HEK293 (cell line): ENCODE results near the gene SKI.

Experiments used
- BCL11B ChIP-seq: fragments of 450-650 bp; formaldehyde crosslinking; IDR thresholded peaks from 2 replicates; pipeline ENCODE4 v1.5.1; 2016; ENCODE audit warnings: low read depth, missing biosample characterization, missing genetic modification characterization
- FEZF1 ChIP-seq: fragments of 450-650 bp; formaldehyde crosslinking; IDR thresholded peaks from 2 replicates; pipeline ENCODE4 v1.5.1; 2016; ENCODE audit warnings: missing biosample characterization, missing genetic modification characterization
- IKZF3 ChIP-seq: fragments of 450-650 bp; IDR thresholded peaks from 2 replicates; pipeline ENCODE4 v1.5.0; 2018; ENCODE audit warnings: missing biosample characterization, mild to moderate bottlenecking, missing genetic modification characterization, moderate library complexity
- OVOL3 ChIP-seq: fragments of 450-650 bp; formaldehyde crosslinking; IDR thresholded peaks from 2 replicates; pipeline ENCODE4 v1.5.1; 2016; ENCODE audit warnings: missing biosample characterization, missing genetic modification characterization
- ZBTB8A ChIP-seq: fragments of 450-650 bp; formaldehyde crosslinking; IDR thresholded peaks from 2 replicates; pipeline ENCODE4 v1.5.1; 2016; ENCODE audit warnings: missing biosample characterization, missing genetic modification characterization
- ZFP3 ChIP-seq: fragments of 450-650 bp; formaldehyde crosslinking; IDR thresholded peaks from 2 replicates; pipeline ENCODE4 v1.5.1; 2016; ENCODE audit warnings: low read depth, missing biosample characterization, missing genetic modification characterization
- ZNF202 ChIP-seq: fragments of 450-650 bp; formaldehyde crosslinking; IDR thresholded peaks from 2 replicates; pipeline ENCODE4 v1.5.1; 2016; ENCODE audit warnings: missing biosample characterization, missing genetic modification characterization, borderline replicate concordance
- ZNF223 ChIP-seq: fragments of 450-650 bp; formaldehyde crosslinking; IDR thresholded peaks from 2 replicates; pipeline ENCODE4 v1.5.1; 2016; ENCODE audit warnings: missing biosample characterization, missing genetic modification characterization
- ZNF23 ChIP-seq: fragments of 450-650 bp; formaldehyde crosslinking; IDR thresholded peaks from 2 replicates; pipeline ENCODE4 v1.5.1; 2016; ENCODE audit warnings: missing biosample characterization, missing genetic modification characterization, borderline replicate concordance
- ZNF416 ChIP-seq: fragments of 450-650 bp; formaldehyde crosslinking; IDR thresholded peaks from 2 replicates; pipeline ENCODE4 v1.5.1; 2016; ENCODE audit warnings: missing biosample characterization, missing genetic modification characterization
- TF ChIP-seq, protein P1 (sequence below): fragments of 450-650 bp; formaldehyde crosslinking; IDR thresholded peaks from 2 replicates; pipeline ENCODE4 v1.5.1; 2016; ENCODE audit warnings: missing biosample characterization, missing genetic modification characterization
- TF ChIP-seq, protein P2 (sequence below): fragments of 450-650 bp; formaldehyde crosslinking; IDR thresholded peaks from 2 replicates; pipeline ENCODE4 v1.5.1; 2017; ENCODE audit warnings: missing biosample characterization, missing genetic modification characterization
- TF ChIP-seq, protein P3 (sequence below): fragments of 450-650 bp; formaldehyde crosslinking; IDR thresholded peaks from 2 replicates; pipeline ENCODE4 v1.5.1; 2016; ENCODE audit warnings: missing biosample characterization, missing genetic modification characterization
- TF ChIP-seq, protein P4 (sequence below): fragments of 450-650 bp; formaldehyde crosslinking; conservative IDR thresholded peaks from 2 replicates; pipeline ENCODE4 v1.5.1; 2016; ENCODE audit warnings: low read depth, missing biosample characterization, missing genetic modification characterization
- TF ChIP-seq, protein P5 (sequence below): fragments of 450-650 bp; formaldehyde crosslinking; IDR thresholded peaks from 2 replicates; pipeline ENCODE4; 2016; ENCODE audit warnings: missing biosample characterization, missing genetic modification characterization
- TF ChIP-seq, protein P6 (sequence below): fragments of 450-650 bp; formaldehyde crosslinking; conservative IDR thresholded peaks from 2 replicates; pipeline ENCODE4 v1.5.1; 2016; ENCODE audit warnings: low read depth, missing biosample characterization, missing genetic modification characterization

Gene SKI

DNA sequence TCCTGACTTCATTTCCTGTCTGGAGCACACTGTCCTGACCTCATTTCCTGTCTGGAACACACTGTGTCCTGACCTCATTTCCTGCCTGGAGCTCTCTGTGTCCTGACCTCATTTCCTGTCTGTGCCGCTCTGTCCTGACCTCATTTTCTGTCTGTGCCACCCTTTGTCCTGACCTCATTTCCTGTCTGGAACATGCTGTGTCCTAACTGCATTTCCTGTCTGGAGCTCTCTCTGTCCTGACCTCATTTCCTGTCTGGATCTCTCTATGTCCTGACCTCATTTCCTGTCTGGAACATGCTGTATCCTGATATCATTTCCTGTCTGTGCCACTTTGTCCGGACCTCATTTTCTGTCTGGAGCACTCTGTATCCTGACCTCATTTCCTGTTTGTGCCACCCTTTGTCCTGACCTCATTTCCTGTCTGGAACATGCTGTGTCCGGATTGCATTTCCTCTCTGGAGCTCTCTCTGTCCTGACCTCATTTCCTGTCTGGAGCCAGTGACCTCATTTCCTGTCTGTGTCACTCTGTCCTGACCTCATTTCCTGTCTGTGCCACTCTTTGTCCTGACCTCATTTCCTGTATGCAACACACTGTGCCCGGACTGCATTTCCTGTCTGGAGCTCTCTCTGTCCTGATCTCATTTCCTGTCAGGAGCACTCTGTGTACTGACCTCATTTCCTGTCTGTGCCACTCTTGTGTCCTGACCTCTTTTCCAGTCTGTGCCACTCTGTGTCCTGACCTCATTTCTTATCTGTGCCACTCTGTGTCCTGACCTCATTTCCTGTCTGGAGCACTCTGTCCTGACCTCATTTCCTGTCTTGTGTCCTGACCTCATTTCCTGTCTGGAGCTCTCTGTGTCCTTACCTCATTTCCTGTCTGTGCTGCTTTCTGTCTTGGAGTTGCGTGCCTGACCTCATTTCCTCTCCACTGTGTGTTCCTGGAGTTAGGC lies 27.6 kb downstream of the SKI start (continued):
- TF ChIP-seq, protein P1, sequence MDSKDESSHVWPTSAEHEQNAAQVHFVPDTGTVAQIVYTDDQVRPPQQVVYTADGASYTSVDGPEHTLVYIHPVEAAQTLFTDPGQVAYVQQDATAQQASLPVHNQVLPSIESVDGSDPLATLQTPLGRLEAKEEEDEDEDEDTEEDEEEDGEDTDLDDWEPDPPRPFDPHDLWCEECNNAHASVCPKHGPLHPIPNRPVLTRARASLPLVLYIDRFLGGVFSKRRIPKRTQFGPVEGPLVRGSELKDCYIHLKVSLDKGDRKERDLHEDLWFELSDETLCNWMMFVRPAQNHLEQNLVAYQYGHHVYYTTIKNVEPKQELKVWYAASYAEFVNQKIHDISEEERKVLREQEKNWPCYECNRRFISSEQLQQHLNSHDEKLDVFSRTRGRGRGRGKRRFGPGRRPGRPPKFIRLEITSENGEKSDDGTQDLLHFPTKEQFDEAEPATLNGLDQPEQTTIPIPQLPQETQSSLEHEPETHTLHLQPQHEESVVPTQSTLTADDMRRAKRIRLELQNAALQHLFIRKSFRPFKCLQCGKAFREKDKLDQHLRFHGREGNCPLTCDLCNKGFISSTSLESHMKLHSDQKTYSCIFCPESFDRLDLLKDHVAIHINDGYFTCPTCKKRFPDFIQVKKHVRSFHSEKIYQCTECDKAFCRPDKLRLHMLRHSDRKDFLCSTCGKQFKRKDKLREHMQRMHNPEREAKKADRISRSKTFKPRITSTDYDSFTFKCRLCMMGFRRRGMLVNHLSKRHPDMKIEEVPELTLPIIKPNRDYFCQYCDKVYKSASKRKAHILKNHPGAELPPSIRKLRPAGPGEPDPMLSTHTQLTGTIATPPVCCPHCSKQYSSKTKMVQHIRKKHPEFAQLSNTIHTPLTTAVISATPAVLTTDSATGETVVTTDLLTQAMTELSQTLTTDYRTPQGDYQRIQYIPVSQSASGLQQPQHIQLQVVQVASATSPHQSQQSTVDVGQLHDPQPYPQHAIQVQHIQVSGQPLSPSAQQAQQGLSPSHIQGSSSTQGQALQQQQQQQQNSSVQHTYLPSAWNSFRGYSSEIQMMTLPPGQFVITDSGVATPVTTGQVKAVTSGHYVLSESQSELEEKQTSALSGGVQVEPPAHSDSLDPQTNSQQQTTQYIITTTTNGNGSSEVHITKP (tag by site-specific recombination) = no peak
- no peak for TF ChIP-seq ZFP3 (tag by site-specific recombination)
- TF ChIP-seq ZNF416 (tag by site-specific recombination) = no peak
- no peak for TF ChIP-seq IKZF3
- 0 out of 2 replicates have a peak, but pooled peaks have one; percentile 12 for TF ChIP-seq FEZF1
- TF ChIP-seq, protein P2, sequence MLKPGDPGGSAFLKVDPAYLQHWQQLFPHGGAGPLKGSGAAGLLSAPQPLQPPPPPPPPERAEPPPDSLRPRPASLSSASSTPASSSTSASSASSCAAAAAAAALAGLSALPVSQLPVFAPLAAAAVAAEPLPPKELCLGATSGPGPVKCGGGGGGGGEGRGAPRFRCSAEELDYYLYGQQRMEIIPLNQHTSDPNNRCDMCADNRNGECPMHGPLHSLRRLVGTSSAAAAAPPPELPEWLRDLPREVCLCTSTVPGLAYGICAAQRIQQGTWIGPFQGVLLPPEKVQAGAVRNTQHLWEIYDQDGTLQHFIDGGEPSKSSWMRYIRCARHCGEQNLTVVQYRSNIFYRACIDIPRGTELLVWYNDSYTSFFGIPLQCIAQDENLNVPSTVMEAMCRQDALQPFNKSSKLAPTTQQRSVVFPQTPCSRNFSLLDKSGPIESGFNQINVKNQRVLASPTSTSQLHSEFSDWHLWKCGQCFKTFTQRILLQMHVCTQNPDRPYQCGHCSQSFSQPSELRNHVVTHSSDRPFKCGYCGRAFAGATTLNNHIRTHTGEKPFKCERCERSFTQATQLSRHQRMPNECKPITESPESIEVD (tag by site-specific recombination) = no peak
- no peak for TF ChIP-seq ZNF223 (tag by site-specific recombination)
- TF ChIP-seq, protein P3, sequence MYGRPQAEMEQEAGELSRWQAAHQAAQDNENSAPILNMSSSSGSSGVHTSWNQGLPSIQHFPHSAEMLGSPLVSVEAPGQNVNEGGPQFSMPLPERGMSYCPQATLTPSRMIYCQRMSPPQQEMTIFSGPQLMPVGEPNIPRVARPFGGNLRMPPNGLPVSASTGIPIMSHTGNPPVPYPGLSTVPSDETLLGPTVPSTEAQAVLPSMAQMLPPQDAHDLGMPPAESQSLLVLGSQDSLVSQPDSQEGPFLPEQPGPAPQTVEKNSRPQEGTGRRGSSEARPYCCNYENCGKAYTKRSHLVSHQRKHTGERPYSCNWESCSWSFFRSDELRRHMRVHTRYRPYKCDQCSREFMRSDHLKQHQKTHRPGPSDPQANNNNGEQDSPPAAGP (tag by site-specific recombination) = no peak; the same call in none of the 2 replicates
- TF ChIP-seq, protein P4, sequence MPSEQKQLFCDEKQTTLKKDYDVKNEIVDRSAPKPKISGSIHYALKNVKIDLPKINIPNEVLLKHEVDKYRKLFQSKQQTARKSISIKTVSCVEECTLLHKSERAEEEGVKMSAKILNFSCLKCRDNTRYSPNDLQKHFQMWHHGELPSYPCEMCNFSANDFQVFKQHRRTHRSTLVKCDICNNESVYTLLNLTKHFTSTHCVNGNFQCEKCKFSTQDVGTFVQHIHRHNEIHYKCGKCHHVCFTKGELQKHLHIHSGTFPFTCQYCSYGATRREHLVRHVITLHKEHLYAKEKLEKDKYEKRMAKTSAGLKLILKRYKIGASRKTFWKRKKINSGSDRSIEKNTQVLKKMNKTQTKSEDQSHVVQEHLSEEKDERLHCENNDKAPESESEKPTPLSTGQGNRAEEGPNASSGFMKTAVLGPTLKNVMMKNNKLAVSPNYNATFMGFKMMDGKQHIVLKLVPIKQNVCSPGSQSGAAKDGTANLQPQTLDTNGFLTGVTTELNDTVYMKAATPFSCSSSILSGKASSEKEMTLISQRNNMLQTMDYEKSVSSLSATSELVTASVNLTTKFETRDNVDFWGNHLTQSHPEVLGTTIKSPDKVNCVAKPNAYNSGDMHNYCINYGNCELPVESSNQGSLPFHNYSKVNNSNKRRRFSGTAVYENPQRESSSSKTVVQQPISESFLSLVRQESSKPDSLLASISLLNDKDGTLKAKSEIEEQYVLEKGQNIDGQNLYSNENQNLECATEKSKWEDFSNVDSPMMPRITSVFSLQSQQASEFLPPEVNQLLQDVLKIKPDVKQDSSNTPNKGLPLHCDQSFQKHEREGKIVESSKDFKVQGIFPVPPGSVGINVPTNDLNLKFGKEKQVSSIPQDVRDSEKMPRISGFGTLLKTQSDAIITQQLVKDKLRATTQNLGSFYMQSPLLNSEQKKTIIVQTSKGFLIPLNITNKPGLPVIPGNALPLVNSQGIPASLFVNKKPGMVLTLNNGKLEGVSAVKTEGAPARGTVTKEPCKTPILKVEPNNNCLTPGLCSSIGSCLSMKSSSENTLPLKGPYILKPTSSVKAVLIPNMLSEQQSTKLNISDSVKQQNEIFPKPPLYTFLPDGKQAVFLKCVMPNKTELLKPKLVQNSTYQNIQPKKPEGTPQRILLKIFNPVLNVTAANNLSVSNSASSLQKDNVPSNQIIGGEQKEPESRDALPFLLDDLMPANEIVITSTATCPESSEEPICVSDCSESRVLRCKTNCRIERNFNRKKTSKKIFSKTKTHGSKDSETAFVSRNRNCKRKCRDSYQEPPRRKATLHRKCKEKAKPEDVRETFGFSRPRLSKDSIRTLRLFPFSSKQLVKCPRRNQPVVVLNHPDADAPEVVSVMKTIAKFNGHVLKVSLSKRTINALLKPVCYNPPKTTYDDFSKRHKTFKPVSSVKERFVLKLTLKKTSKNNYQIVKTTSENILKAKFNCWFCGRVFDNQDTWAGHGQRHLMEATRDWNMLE (tag by site-specific recombination) = peak; percentile 99
- TF ChIP-seq, protein P5, sequence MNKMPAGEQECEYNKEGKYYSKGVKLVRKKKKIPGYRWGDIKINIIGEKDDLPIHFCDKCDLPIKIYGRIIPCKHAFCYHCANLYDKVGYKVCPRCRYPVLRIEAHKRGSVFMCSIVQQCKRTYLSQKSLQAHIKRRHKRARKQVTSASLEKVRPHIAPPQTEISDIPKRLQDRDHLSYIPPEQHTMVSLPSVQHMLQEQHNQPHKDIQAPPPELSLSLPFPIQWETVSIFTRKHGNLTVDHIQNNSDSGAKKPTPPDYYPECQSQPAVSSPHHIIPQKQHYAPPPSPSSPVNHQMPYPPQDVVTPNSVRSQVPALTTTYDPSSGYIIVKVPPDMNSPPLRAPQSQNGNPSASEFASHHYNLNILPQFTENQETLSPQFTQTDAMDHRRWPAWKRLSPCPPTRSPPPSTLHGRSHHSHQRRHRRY (tag by site-specific recombination) = no peak
- no peak for TF ChIP-seq OVOL3
- TF ChIP-seq BCL11B (tag by site-specific recombination) = no peak
- no peak for TF ChIP-seq ZNF202 (tag by site-specific recombination)
- TF ChIP-seq ZBTB8A (tag by site-specific recombination) = 0 out of 2 replicates have a peak, but pooled peaks have one; percentile 5
- TF ChIP-seq, protein P6, sequence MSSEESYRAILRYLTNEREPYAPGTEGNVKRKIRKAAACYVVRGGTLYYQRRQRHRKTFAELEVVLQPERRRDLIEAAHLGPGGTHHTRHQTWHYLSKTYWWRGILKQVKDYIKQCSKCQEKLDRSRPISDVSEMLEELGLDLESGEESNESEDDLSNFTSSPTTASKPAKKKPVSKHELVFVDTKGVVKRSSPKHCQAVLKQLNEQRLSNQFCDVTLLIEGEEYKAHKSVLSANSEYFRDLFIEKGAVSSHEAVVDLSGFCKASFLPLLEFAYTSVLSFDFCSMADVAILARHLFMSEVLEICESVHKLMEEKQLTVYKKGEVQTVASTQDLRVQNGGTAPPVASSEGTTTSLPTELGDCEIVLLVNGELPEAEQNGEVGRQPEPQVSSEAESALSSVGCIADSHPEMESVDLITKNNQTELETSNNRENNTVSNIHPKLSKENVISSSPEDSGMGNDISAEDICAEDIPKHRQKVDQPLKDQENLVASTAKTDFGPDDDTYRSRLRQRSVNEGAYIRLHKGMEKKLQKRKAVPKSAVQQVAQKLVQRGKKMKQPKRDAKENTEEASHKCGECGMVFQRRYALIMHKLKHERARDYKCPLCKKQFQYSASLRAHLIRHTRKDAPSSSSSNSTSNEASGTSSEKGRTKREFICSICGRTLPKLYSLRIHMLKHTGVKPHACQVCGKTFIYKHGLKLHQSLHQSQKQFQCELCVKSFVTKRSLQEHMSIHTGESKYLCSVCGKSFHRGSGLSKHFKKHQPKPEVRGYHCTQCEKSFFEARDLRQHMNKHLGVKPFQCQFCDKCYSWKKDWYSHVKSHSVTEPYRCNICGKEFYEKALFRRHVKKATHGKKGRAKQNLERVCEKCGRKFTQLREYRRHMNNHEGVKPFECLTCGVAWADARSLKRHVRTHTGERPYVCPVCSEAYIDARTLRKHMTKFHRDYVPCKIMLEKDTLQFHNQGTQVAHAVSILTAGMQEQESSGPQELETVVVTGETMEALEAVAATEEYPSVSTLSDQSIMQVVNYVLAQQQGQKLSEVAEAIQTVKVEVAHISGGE = peak; percentile 95
- no peak for TF ChIP-seq ZNF23 (tag by site-specific recombination)
